Stimulated activated CD4-positive, alpha-beta T cell treated with anti-CD3 and anti-CD28 coated beads, Interleukin-15, amount 100 ng/mL, for 1 hour (primary cell): Measurements from ENCODE around the gene EIPR1.

Experiments
- DNase-seq, 2 donors: peaks; one replicate each; pipeline ENCODE4 v3.0.0-alpha.2; 2020; ENCODE audit warnings: low read depth in 1 of 2, low spot score in 1 of 2

Gene EIPR1

GRCh38 chr2:3377612-3378432 is at the start of gene EIPR1:
EIPR1 (minus strand) TSS chr2:3377818; CDS start chr2:3377689, 129 bp downstream.
- peak; percentile 88 to 91 for DNase-seq

- DNase-seq = no peak
Measured at GRCh38 chr2:3427272-3427671, 49.7 kb upstream of the EIPR1 start.

GRCh38 chr2:3426615-3427014 is 49.0 kb upstream of the EIPR1 start:
- no peak for DNase-seq

GRCh38 chr2:3424171-3424795 is 46.7 kb upstream of the EIPR1 start:
- no peak for DNase-seq

- DNase-seq = peak; percentile 56 to 63
Measured at GRCh38 chr2:3423492-3424170, 46.0 kb upstream of the EIPR1 start.

- no peak for DNase-seq
Measured at GRCh38 chr2:3422161-3422779, 44.7 kb upstream of the EIPR1 start.

- no peak for DNase-seq
Measured at GRCh38 chr2:3421580-3421979, 44.0 kb upstream of the EIPR1 start.

- no peak for DNase-seq
Measured at GRCh38 chr2:3420769-3421397, 43.3 kb upstream of the EIPR1 start.

GRCh38 chr2:3420076-3420768 is 42.6 kb upstream of the EIPR1 start:
- DNase-seq = no peak

- DNase-seq = no peak
Measured at GRCh38 chr2:3418766-3419404, 41.3 kb upstream of the EIPR1 start.

GRCh38 chr2:3414133-3414860 is 36.7 kb upstream of the EIPR1 start:
- DNase-seq = no peak

- DNase-seq = no peak
Measured at GRCh38 chr2:3413697-3414096, 36.1 kb upstream of the EIPR1 start.

GRCh38 chr2:3411103-3411502 is 33.5 kb upstream of the EIPR1 start:
- DNase-seq = no peak

- no peak for DNase-seq
Measured at GRCh38 chr2:3409627-3410170, 32.1 kb upstream of the EIPR1 start.

GRCh38 chr2:3408781-3409180 is 31.2 kb upstream of the EIPR1 start:
- DNase-seq = no peak

GRCh38 chr2:3406501-3406900 is 28.9 kb upstream of the EIPR1 start:
- DNase-seq = no peak

- no peak for DNase-seq
Measured at GRCh38 chr2:3405876-3406275, 28.3 kb upstream of the EIPR1 start.

- no peak for DNase-seq
Measured at GRCh38 chr2:3405307-3405706, 27.7 kb upstream of the EIPR1 start.

GRCh38 chr2:3404349-3404894 is 26.8 kb upstream of the EIPR1 start:
- DNase-seq = no peak
